T-helper 9 cell (primary cell): ENCODE measurements around the gene OTUD7B.

Source experiments
- DNase-seq: peaks from one replicate; pipeline ENCODE4 v3.0.0-alpha.2; 2020

Gene OTUD7B

GRCh38 chr1:149915429-149916192, 94.9 kb downstream of the OTUD7B start:
- no peak for DNase-seq

DNA sequence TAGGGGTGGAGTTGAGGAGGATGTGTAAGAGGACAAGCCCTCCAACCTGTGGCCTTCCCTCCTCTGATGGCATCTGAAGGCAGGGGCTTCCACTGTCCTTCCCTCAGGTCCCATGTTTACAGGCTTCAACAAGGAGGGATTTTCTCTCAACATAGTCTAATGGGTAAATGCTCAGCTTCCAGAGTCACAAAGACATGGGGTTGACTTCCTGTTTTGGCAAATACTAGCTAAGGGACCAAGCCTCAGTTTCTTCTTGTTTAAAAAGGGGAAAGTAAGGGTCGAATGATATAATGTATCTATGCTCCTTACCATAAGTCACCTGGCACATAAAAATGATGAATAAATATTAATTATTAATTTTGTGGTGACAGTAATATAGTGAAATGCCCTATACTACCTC, 96.0 kb downstream of the OTUD7B start:
- no peak for DNase-seq

DNA sequence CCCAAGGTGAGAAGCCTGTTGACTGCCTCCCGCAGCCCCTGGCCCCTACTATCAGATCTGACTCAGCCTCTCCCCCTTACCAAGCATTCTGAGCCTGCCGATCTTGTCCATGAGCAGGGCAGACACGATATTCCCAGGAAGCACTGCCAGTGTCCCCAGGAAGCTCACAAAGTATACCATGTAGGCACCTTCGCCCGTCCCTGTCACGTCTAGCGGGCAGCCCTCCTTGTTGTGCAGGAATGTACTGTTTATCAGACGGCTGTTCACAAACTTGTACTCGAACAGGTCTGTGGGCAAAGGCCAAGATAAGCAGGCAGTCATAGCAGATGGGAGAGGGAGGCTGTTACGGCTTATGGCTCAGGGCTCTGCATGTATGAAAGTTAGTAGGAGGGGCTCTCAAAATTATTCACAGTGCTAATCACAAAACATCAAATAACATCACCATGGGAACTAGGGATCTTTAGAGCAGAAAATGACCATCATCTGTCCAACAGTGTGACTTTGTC, 103.9 kb downstream of the OTUD7B start:
- no peak for DNase-seq

- DNase-seq = no peak
Observed at GRCh38 chr1:149903836-149904491, 106.6 kb downstream of the OTUD7B start.

DNA sequence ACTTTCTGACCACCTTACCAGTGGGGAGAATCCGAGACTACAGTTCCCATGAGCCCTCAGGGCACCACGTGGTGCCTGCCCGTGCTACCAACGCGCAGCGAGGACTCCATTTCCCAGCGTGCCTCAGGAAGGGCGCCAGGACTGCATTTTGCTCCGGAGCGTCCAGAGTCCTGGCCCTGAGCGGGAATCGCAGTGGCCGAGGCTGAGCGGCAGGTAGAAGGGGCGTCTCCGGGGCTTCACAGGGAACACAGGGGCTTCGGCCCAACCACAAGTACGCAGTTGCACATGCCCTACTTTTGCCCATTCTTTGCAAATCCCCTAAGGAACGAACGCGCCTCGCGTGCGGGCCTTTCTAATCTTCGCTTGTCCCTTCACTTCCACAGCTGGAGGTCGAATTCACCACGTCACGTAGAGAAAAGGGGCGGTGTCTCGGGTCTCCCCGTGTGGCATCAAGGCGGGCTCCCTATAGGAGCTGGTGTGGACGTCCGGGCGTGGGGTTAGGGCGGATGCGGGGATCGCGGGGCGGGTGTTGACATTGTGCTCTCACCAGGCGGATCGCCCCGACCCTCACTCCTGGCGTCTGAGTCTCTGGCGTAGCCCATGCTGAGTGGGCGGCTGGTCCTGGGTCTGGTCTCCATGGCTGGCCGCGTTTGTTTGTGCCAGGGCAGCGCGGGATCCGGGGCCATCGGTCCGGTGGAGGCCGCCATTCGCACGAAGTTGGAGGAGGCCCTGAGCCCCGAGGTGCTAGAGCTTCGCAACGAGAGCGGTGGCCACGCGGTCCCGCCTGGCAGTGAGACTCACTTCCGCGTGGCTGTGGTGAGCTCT, 110.9 kb downstream of the OTUD7B start, which contains the start of gene BOLA1:
BOLA1 (plus strand) TSS at position 109 of the 825 bp plus-strand sequence; CDS start at position 601, 492 bp downstream.
- DNase-seq = peak; percentile 72

DNA sequence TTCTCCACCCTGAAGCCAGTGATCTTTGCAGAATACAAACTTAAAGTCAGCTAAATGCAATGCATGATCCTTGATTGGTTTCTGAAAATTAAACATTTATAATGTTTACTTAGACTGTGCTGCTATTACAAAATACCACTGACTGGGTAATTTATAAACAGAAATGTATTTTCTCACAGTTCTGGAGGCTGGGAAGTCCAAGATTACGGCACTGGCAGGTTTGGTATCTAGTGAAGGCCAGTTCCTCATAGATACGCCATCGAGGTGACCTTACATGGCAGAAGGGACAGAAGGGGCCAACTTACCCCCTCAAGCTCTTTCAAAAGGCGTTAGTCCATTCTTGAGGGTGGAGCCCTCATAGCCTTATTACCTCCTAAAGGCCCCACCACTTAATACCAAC, 114.0 kb downstream of the OTUD7B start:
- no peak for DNase-seq

DNA sequence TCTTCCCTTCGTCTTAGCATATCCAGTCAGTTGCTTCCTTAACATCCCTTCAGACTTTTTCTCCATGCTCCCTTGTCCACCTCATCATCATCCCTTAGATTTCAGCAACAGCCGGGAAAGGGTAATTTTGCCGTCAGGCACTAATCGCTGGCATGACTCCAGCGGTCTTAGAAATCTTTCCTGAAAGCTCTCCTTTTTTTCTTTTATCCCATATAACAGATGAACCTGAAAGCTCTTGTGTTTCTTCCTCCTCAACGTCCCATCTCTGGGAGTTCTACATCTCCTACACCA, 121.6 kb downstream of the OTUD7B start:
- no peak for DNase-seq

DNA sequence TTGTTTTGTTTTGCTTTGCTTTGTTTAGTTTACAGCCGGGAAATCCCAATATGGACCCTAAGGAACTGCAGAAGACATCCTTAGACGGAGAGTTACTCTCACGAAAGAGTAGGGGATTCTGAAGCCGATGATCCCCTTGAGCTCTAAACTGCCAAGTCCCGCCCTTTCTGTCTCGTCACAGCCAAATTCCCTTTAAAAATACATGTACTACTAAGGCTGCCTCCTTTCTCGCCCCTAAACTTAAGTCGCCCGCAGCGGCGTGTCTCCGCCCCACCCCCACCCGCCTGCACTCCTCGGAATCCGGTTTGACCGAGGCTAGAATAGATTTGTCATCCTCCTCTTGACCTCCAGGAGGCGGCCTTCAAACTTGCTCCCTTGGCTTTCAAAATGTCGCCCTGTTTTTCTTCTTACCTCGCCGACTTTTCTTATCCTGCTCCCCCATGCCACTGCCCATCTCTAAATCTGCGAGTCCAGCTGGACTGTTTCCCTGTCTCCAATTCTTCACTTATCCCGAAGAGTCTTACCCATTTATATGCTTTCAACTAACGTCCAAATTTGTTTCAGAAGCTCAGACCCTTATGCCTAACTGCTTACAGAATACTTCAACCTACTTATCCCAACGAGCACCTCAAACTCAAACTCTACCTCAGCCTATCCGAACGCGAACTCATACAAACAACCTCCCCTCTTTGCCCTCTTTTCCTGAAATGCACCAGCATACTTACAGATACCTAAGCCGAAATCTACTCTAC, 122.1 kb downstream of the OTUD7B start:
- DNase-seq = peak; percentile 53
